AG04449 (cell line): ENCODE measurements around the gene GRIN3A.

ENCODE experiments used
- CTCF ChIA-PET: fragments of 350-600 bp; formaldehyde crosslinking; extraction: SDS; loops from one replicate; lab custom pipeline; 2021; ENCODE audit warnings: antibody characterized with exemption; lab: Yijun Ruan, JAX
- POLR2A ChIA-PET: fragments of 400-600, 350-600 bp; formaldehyde crosslinking; extraction: SDS; loops from one replicate; lab custom pipeline; 2020; ENCODE audit warnings: antibody characterized with exemption, inconsistent platforms; lab: Yijun Ruan, JAX
- DNase-seq: peaks from one replicate; pipeline ENCODE4 v3.0.0-alpha.2; 2010; ENCODE audit warnings: low read depth, low spot score
- H3K4me3 ChIP-seq: 2 replicates; pipeline ENCODE4 v1.5.1; 2011; ENCODE audit warnings: low read depth, mild to moderate bottlenecking, control low read depth, low read length
- CTCF ChIP-seq: IDR thresholded peaks from one replicate; pipeline ENCODE4 v1.5.1; 2011; ENCODE audit warnings: mild to moderate bottlenecking, moderate library complexity, low read length, control low read depth, inconsistent platforms; ENCODE audit not compliant: insufficient read depth; ENCODE audit errors: missing control alignments

The GRIN3A gene

GRCh38 chr9:101634741-101635409 lies 103.6 kb downstream of the GRIN3A start:
- DNase-seq, result no peak
- CTCF ChIA-PET, result interaction anchor here (0.5 kb wide), 1 partner anchor 176 kb away, joined by 3 read pairs; no protein-coding TSS in a partner anchor
- TF ChIP-seq CTCF, result no peak
- POLR2A ChIA-PET, result no interaction called here
- no peak overlapping the region for H3K4me3 ChIP-seq

DNA sequence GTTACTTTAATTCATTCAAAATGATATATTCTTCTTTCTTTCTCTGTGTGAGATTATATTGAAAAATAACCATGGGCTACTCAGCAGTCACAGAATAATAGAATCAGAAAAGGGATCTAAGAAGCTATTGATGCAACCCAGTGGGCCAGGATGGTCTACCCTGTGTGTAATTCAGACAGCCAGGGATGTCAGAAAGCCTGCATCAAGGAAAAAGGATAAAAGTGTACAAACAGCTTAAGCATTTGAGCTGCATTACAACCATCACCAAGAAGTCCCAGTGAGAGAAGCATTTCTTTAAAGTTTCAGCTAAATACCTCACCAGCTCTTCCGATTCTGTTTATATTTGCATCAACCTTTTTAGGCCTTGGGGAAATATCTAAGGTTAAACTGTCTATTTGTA lies 105.8 kb downstream of the GRIN3A start:
- TF ChIP-seq CTCF, result no peak
- POLR2A ChIA-PET, result no interaction called here
- CTCF ChIA-PET, result no interaction called here
- DNase-seq, result no peak
- H3K4me3 ChIP-seq, result no peak overlapping the region

- DNase-seq, result no peak
- ChIA-PET CTCF (no interaction called here), POLR2A (no interaction called here)
- H3K4me3 ChIP-seq, result no peak overlapping the region
- TF ChIP-seq CTCF, result no peak
Measured at GRCh38 chr9:101631892-101632291, 106.6 kb downstream of the GRIN3A start.

- no peak for DNase-seq
- CTCF ChIA-PET, result interaction anchor here (0.9 kb wide), 1 partner anchor 32 kb away, joined by 3 read pairs; no protein-coding TSS in a partner anchor
- POLR2A ChIA-PET, result no interaction called here
Measured at GRCh38 chr9:101629636-101630035, 108.8 kb downstream of the GRIN3A start.

GRCh38 chr9:101628173-101628572 lies 110.3 kb downstream of the GRIN3A start:
- no peak for DNase-seq
- no peak overlapping the region for H3K4me3 ChIP-seq

More at GRCh38 chr9:101629636-101630035, 108.8 kb downstream of the GRIN3A start:
- no peak for TF ChIP-seq CTCF
- no peak overlapping the region for H3K4me3 ChIP-seq

GRCh38 chr9:101626295-101626694 lies 112.2 kb downstream of the GRIN3A start:
- POLR2A ChIA-PET, result no interaction called here
- no peak overlapping the region for H3K4me3 ChIP-seq
- TF ChIP-seq CTCF, result no peak
- CTCF ChIA-PET, result no interaction called here
- no peak for DNase-seq

More at GRCh38 chr9:101628173-101628572, 110.3 kb downstream of the GRIN3A start:
- TF ChIP-seq CTCF, result no peak
- ChIA-PET CTCF (no interaction called here), POLR2A (no interaction called here)
